GM12891 (cell line): ENCODE measurements around the gene RNF5.

Source experiments
- PAX5 ChIP-seq: IDR thresholded peaks from 2 replicates; pipeline ENCODE4 v1.6.1; 2011; ENCODE audit warnings: low read length, moderate library complexity, mild to moderate bottlenecking; ENCODE audit not compliant: insufficient read depth, severe bottlenecking
- POLR2A ChIP-seq: IDR thresholded peaks from 2 replicates; pipeline ENCODE4 v1.6.1; 2011; ENCODE audit warnings: low read depth, low read length, control low read depth
- POLR2AphosphoS5 ChIP-seq: IDR thresholded peaks from 2 replicates; pipeline ENCODE4 v1.6.1; 2011; ENCODE audit warnings: low read depth, low read length, control low read depth
- POU2F2 ChIP-seq: IDR thresholded peaks from 2 replicates; pipeline ENCODE4 v1.6.1; 2011; ENCODE audit warnings: low read depth, mild to moderate bottlenecking, control low read depth, low read length, moderate library complexity
- TAF1 ChIP-seq: IDR thresholded peaks from 2 replicates; pipeline ENCODE4 v1.6.1; 2011; ENCODE audit warnings: low read depth, low read length, control low read depth

- no peak for TF ChIP-seq POLR2A
- TF ChIP-seq PAX5: no peak
- TF ChIP-seq TAF1: no peak
- TF ChIP-seq POLR2AphosphoS5: no peak
- no peak for TF ChIP-seq POU2F2
These were observed 46.1 kb upstream of the RNF5 start for GRCh38 chr6:32132110-32132509.
